GM10266 (cell line): ENCODE measurements around the gene ZNF660.
A peak's percentile ranks its signal among the peaks of the same experiment; 100 is the strongest.

ENCODE experiments used
- DNase-seq: peaks from one replicate; pipeline ENCODE4 v3.0.0; 2012; ENCODE audit errors: extremely low spot score
- CTCF ChIP-seq: IDR thresholded peaks from 2 replicates; pipeline ENCODE4 v1.5.1; 2012; ENCODE audit warnings: mild to moderate bottlenecking, low read depth; ENCODE audit not compliant: control insufficient read depth, insufficient read depth; ENCODE audit errors: missing control alignments

Gene ZNF660

GRCh38 chr3:44647771-44648170, 63.0 kb downstream of the ZNF660 start:
- no peak for TF ChIP-seq CTCF
- DNase-seq: no peak

- peak; percentile 84 for DNase-seq
Measured at GRCh38 chr3:44648564-44649229, 63.9 kb downstream of the ZNF660 start, which contains the start of gene ZNF35. ZNF35 (plus strand) TSS chr3:44648732; CDS start chr3:44651068, 2,336 bp downstream.

More at GRCh38 chr3:44648564-44649229, 63.9 kb downstream of the ZNF660 start, which contains the start of gene ZNF35:
- no peak for TF ChIP-seq CTCF
